ENCODE data around the gene CNTNAP5. TPM values are rescaled to one million over a fixed set of nuclear protein-coding genes. Genes with fewer than 3 reads are reported as not detected.

Gene CNTNAP5
- total RNA-seq, 3 donors from 2014 or later, result 3.3 TPM; not detected in 2

- Histone ChIP-seq H3K9me3 (no peaks in the 10 kb centered on the region), H3K4me1 (ENCODE audit: low read depth) (no peaks in the 10 kb centered on the region), H3K36me3 (ENCODE audit: low read depth) (no peaks in the 10 kb centered on the region), H3K4me3 (no peak overlapping the region)
- TF ChIP-seq CTCF (IDR thresholded peaks at IDR 0.05), result no peak
- DNase-seq (no peak), ATAC-seq (no peak)
- intact Hi-C loops (cut with DNase I, micrococcal nuclease), result no loop called here
Observed at GRCh38 chr2:124112966-124113365, 87.9 kb downstream of the CNTNAP5 start.

GRCh38 chr2:124120246-124120645 is 95.2 kb downstream of the CNTNAP5 start:
- intact Hi-C loops (cut with DNase I, micrococcal nuclease), result no loop called here
- DNase-seq (no peak), ATAC-seq (no peak)
- no peak overlapping the region for H3K4me3 ChIP-seq
- H3K9me3 ChIP-seq, result peaks cover 3% of the 10 kb centered on the region
- no peaks in the 10 kb centered on the region for H3K36me3 ChIP-seq (ENCODE audit: low read depth)
- no peaks in the 10 kb centered on the region for H3K4me1 ChIP-seq (ENCODE audit: low read depth)
- no peak for TF ChIP-seq CTCF (IDR thresholded peaks at IDR 0.05)

- Histone ChIP-seq H3K36me3 (ENCODE audit: low read depth) (no peaks in the 10 kb centered on the region), H3K4me1 (ENCODE audit: low read depth) (no peaks in the 10 kb centered on the region), H3K4me3 (no peak overlapping the region), H3K9me3 (peaks cover 3% of the 10 kb centered on the region)
- ATAC-seq (no peak), DNase-seq (no peak)
- intact Hi-C loops (cut with DNase I, micrococcal nuclease), result no loop called here
- TF ChIP-seq CTCF (IDR thresholded peaks at IDR 0.05), result no peak
Observed at GRCh38 chr2:124121106-124121505, 96.0 kb downstream of the CNTNAP5 start.

- intact Hi-C loops (cut with DNase I, micrococcal nuclease), result no loop called here
- ATAC-seq (no peak), DNase-seq (no peak)
- H3K9me3 ChIP-seq, result peaks cover 3% of the 10 kb centered on the region
- no peaks in the 10 kb centered on the region for H3K4me1 ChIP-seq (ENCODE audit: low read depth)
- no peak overlapping the region for H3K4me3 ChIP-seq
- H3K36me3 ChIP-seq (ENCODE audit: low read depth), result no peaks in the 10 kb centered on the region
- no peak for TF ChIP-seq CTCF (IDR thresholded peaks at IDR 0.05)
Observed at GRCh38 chr2:124121760-124122275, 96.7 kb downstream of the CNTNAP5 start.

GRCh38 chr2:124122340-124122739 is 97.3 kb downstream of the CNTNAP5 start:
- ATAC-seq (no peak), DNase-seq (no peak)
- TF ChIP-seq CTCF (IDR thresholded peaks at IDR 0.05), result no peak
- H3K9me3 ChIP-seq, result peaks cover 3% of the 10 kb centered on the region
- H3K4me3 ChIP-seq, result no peak overlapping the region
- intact Hi-C loops (cut with DNase I, micrococcal nuclease), result no loop called here
- no peaks in the 10 kb centered on the region for H3K36me3 ChIP-seq (ENCODE audit: low read depth)
- no peaks in the 10 kb centered on the region for H3K4me1 ChIP-seq (ENCODE audit: low read depth)

- ATAC-seq, result no peak
- no peak for DNase-seq
- no peak overlapping the region for H3K4me3 ChIP-seq
- no peaks in the 10 kb centered on the region for H3K9me3 ChIP-seq
- no peak for TF ChIP-seq CTCF (IDR thresholded peaks at IDR 0.05)
- H3K36me3 ChIP-seq (ENCODE audit: low read depth), result no peaks in the 10 kb centered on the region
- intact Hi-C loops (cut with DNase I, micrococcal nuclease), result no loop called here
- no peaks in the 10 kb centered on the region for H3K4me1 ChIP-seq (ENCODE audit: low read depth)
Observed at GRCh38 chr2:124131276-124131675, 106.2 kb downstream of the CNTNAP5 start.
